Measurements from ENCODE around the gene HMCES. TPM values are rescaled to one million over a fixed set of nuclear protein-coding genes. Genes with fewer than 3 reads are reported as not detected.
A peak's percentile ranks its signal among the peaks of the same experiment; 100 is the strongest.

Gene HMCES
- total RNA-seq, 1 donor from 2014 or later = 37.7 TPM

DNA sequence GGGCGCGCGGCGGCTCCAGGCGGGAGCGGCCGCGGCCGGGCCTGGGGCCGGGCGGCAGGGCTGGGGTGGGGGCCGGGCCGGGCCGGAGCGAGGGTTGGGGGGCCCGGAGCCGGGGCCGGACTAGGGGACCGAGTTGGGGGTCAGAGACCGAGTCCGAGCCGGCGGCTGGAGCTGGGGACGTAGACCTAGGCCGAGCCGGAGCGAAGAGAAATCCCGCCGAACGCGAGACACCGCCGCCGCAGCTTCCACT, 37.3 kb downstream of the HMCES start:
- no peak for DNase-seq
- TF ChIP-seq, protein P1, sequence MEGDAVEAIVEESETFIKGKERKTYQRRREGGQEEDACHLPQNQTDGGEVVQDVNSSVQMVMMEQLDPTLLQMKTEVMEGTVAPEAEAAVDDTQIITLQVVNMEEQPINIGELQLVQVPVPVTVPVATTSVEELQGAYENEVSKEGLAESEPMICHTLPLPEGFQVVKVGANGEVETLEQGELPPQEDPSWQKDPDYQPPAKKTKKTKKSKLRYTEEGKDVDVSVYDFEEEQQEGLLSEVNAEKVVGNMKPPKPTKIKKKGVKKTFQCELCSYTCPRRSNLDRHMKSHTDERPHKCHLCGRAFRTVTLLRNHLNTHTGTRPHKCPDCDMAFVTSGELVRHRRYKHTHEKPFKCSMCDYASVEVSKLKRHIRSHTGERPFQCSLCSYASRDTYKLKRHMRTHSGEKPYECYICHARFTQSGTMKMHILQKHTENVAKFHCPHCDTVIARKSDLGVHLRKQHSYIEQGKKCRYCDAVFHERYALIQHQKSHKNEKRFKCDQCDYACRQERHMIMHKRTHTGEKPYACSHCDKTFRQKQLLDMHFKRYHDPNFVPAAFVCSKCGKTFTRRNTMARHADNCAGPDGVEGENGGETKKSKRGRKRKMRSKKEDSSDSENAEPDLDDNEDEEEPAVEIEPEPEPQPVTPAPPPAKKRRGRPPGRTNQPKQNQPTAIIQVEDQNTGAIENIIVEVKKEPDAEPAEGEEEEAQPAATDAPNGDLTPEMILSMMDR (IDR thresholded peaks at IDR 0.05; ENCODE audit: partially characterized antibody, unreplicated experiment) = no peak
- peaks cover 16% of the 10 kb centered on the region for H3K4me1 Mint-ChIP-seq (ENCODE audit: low read depth, unreplicated experiment)
- no peaks in the 10 kb centered on the region for H3K36me3 Mint-ChIP-seq (ENCODE audit: unreplicated experiment)
- H3K27ac Mint-ChIP-seq (ENCODE audit: unreplicated experiment) = peak overlapping the region; percentile 84
- peak overlapping the region; percentile 69 for H3K4me3 Mint-ChIP-seq (ENCODE audit: unreplicated experiment)
- peaks cover 26% of the 10 kb centered on the region for H3K9me3 Mint-ChIP-seq (ENCODE audit: unreplicated experiment)
- H3K27me3 Mint-ChIP-seq (ENCODE audit: unreplicated experiment) = peaks cover 7% of the 10 kb centered on the region

GRCh38 chr3:129316248-129317013, 37.8 kb downstream of the HMCES start:
- peak overlapping the region; percentile 84 for H3K27ac Mint-ChIP-seq (ENCODE audit: unreplicated experiment)
- peaks cover 26% of the 10 kb centered on the region for H3K9me3 Mint-ChIP-seq (ENCODE audit: unreplicated experiment)
- peak; percentile 89 for DNase-seq
- H3K4me3 Mint-ChIP-seq (ENCODE audit: unreplicated experiment) = peak overlapping the region; percentile 74
- no peaks in the 10 kb centered on the region for H3K36me3 Mint-ChIP-seq (ENCODE audit: unreplicated experiment)
- TF ChIP-seq, protein P1 (IDR thresholded peaks at IDR 0.05; ENCODE audit: partially characterized antibody, unreplicated experiment) = peak; percentile 48
- peaks cover 7% of the 10 kb centered on the region for H3K27me3 Mint-ChIP-seq (ENCODE audit: unreplicated experiment)
- peaks cover 16% of the 10 kb centered on the region for H3K4me1 Mint-ChIP-seq (ENCODE audit: low read depth, unreplicated experiment)

DNA sequence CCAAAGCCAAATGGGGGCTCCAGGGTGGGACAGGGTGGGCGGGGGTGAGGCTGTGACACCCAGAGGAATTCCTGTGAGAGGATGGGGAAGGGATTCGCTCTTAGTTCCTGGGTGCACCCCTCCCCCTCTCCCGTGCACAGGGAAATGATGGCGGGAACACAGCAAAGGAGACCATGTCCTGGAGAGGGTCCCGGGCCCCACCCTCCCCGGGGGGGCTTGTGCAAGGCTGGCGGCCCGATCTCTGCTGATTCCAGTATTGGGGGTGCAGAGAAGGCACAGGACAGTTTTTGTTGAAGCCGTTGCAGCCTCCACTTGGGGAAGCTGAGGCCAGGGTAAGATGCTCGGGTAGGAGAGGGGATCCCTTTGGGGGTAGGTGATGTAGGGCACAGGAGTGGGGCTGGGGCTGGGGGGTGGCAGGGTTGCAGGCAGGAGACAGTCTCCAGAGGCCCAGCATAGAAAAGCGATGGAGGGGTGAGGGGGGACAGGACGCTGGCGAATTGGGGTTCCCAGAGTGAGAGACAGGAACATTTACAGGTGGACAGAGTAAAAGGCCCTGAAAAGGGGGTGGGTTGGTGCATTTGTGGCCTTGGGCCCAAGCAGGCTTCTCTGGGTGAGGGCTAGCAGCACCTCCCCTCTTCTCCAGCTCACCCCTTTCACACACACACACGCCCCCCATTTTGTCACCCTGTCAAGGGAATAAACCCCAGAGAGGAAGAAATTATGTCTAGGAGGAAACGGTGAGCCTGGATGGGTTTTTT, 38.5 kb downstream of the HMCES start:
- TF ChIP-seq, protein P1 (IDR thresholded peaks at IDR 0.05; ENCODE audit: partially characterized antibody, unreplicated experiment) = no peak
- no peaks in the 10 kb centered on the region for H3K36me3 Mint-ChIP-seq (ENCODE audit: unreplicated experiment)
- no peak overlapping the region for H3K27ac Mint-ChIP-seq (ENCODE audit: unreplicated experiment)
- H3K4me3 Mint-ChIP-seq (ENCODE audit: unreplicated experiment) = peak overlapping the region; percentile 71
- peaks cover 7% of the 10 kb centered on the region for H3K27me3 Mint-ChIP-seq (ENCODE audit: unreplicated experiment)
- no peak for DNase-seq
- H3K9me3 Mint-ChIP-seq (ENCODE audit: unreplicated experiment) = peaks cover 26% of the 10 kb centered on the region
- H3K4me1 Mint-ChIP-seq (ENCODE audit: low read depth, unreplicated experiment) = peaks cover 16% of the 10 kb centered on the region

GRCh38 chr3:129317848-129318247, 39.2 kb downstream of the HMCES start:
- H3K27me3 Mint-ChIP-seq (ENCODE audit: unreplicated experiment) = peaks cover 7% of the 10 kb centered on the region

More at GRCh38 chr3:129317848-129318247, 39.2 kb downstream of the HMCES start:
- H3K4me3 Mint-ChIP-seq (ENCODE audit: unreplicated experiment) = peak overlapping the region; percentile 71
- TF ChIP-seq, protein P1 (IDR thresholded peaks at IDR 0.05; ENCODE audit: partially characterized antibody, unreplicated experiment) = no peak
- no peak overlapping the region for H3K27ac Mint-ChIP-seq (ENCODE audit: unreplicated experiment)
- H3K36me3 Mint-ChIP-seq (ENCODE audit: unreplicated experiment) = no peaks in the 10 kb centered on the region
- peaks cover 13% of the 10 kb centered on the region for H3K4me1 Mint-ChIP-seq (ENCODE audit: low read depth, unreplicated experiment)
- H3K9me3 Mint-ChIP-seq (ENCODE audit: unreplicated experiment) = peaks cover 22% of the 10 kb centered on the region
- no peak for DNase-seq
